ENCODE data around the gene GRIK4. TPM values are rescaled to one million over a fixed set of nuclear protein-coding genes. Genes with fewer than 3 reads are reported as not detected.

Gene GRIK4
- polyA plus RNA-seq, 2 donors, result 0.09 to 0.12 TPM

DNA sequence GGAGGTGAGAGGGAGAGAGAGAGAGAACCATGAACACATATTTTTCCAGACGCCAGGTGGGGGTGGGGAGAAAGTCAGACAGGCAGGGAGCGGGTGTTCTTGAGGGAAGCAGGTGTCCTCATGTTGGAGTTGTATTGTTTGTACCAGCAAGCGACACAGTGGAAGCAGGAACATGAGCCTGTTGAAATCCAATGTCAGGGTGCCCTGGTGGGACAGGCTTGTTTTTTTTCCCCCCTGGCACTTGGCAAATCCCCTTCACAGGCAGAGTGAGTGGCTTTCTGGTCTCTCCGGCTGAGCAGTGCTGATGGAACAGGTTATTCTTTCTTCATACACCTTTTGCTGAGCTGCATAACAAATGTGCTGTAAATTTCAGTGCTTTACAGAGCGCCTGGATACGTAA lies 125.6 kb downstream of the GRIK4 start:
- Histone ChIP-seq H3K36me3 (ENCODE audit: control insufficient read depth in 2 of 2, insufficient read depth in 2 of 2, low read length in 1 of 2) (no peaks in the 10 kb centered on the region), H3K4me3 (ENCODE audit: low read depth in 1 of 2, low read length in 2 of 2) (no peak overlapping the region), H3K27ac (ENCODE audit: low read depth in 2 of 2, low read length in 1 of 2) (no peak overlapping the region), H3K9me3 (ENCODE audit: control insufficient read depth in 2 of 2, insufficient read depth in 1 of 2, low read depth in 1 of 2, low read length in 1 of 2) (no peaks in the 10 kb centered on the region), H3K4me1 (ENCODE audit: control insufficient read depth in 2 of 2, insufficient read depth in 2 of 2, low read length in 1 of 2) (peaks cover 0 to 2% of the 10 kb centered on the region in 2 donors), H3K27me3 (ENCODE audit: control insufficient read depth in 1 of 2, insufficient read depth in 2 of 2, low read length in 2 of 2) (no peaks in the 10 kb centered on the region)
- 63 to 71% methylated on average over 6 of the region's 6 CpGs for WGBS, 2 donors

GRCh38 chr11:120642196-120642894 lies 130.8 kb downstream of the GRIK4 start:
- H3K36me3 ChIP-seq (ENCODE audit: control insufficient read depth in 2 of 2, insufficient read depth in 2 of 2, low read length in 1 of 2), result no peaks in the 10 kb centered on the region
- no peaks in the 10 kb centered on the region for H3K27me3 ChIP-seq (ENCODE audit: control insufficient read depth in 1 of 2, insufficient read depth in 2 of 2, low read length in 2 of 2)
- WGBS, 2 donors, result 83 to 86% methylated on average over 10 of the region's 10 CpGs
- no peak overlapping the region for H3K4me3 ChIP-seq (ENCODE audit: low read depth in 1 of 2, low read length in 2 of 2)
- no peaks in the 10 kb centered on the region for H3K9me3 ChIP-seq (ENCODE audit: control insufficient read depth in 2 of 2, insufficient read depth in 1 of 2, low read depth in 1 of 2, low read length in 1 of 2)
- no peak overlapping the region for H3K27ac ChIP-seq (ENCODE audit: low read depth in 2 of 2, low read length in 1 of 2)
- H3K4me1 ChIP-seq (ENCODE audit: control insufficient read depth in 2 of 2, insufficient read depth in 2 of 2, low read length in 1 of 2), result peaks cover 0 to 4% of the 10 kb centered on the region in 2 donors

DNA sequence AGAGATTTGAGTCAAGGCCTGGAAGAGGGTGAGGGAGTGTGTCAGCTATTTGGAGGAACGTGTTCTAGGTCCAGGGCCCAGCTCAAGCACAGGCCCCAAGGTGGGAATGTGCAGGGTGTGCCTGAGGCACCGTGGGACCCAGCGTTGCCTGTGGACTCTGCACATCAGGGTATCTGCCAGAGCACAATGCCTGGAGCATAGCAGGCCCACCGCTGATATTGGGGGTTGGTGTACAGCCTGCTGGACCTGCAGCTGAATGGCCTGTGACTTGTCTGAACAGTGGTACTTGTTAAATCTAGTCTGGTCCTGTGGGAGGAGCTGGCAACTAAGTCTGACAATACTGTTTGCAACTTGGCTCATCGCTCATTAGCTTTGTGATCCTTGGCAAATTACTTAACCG lies 131.7 kb downstream of the GRIK4 start:
- Histone ChIP-seq H3K27ac (ENCODE audit: low read depth in 2 of 2, low read length in 1 of 2) (no peak overlapping the region), H3K27me3 (ENCODE audit: control insufficient read depth in 1 of 2, insufficient read depth in 2 of 2, low read length in 2 of 2) (no peaks in the 10 kb centered on the region), H3K4me1 (ENCODE audit: control insufficient read depth in 2 of 2, insufficient read depth in 2 of 2, low read length in 1 of 2) (peaks cover 0 to 4% of the 10 kb centered on the region in 2 donors), H3K4me3 (ENCODE audit: low read depth in 1 of 2, low read length in 2 of 2) (no peak overlapping the region), H3K36me3 (ENCODE audit: control insufficient read depth in 2 of 2, insufficient read depth in 2 of 2, low read length in 1 of 2) (no peaks in the 10 kb centered on the region), H3K9me3 (ENCODE audit: control insufficient read depth in 2 of 2, insufficient read depth in 1 of 2, low read depth in 1 of 2, low read length in 1 of 2) (no peaks in the 10 kb centered on the region)
- 55 to 59% methylated on average over 6 of the region's 6 CpGs for WGBS, 2 donors

GRCh38 chr11:120645639-120646038 lies 134.1 kb downstream of the GRIK4 start:
- Histone ChIP-seq H3K4me3 (ENCODE audit: low read depth in 1 of 2, low read length in 2 of 2) (no peak overlapping the region), H3K4me1 (ENCODE audit: control insufficient read depth in 2 of 2, insufficient read depth in 2 of 2, low read length in 1 of 2) (peaks cover 0 to 4% of the 10 kb centered on the region in 2 donors), H3K27ac (ENCODE audit: low read depth in 2 of 2, low read length in 1 of 2) (no peak overlapping the region), H3K9me3 (ENCODE audit: control insufficient read depth in 2 of 2, insufficient read depth in 1 of 2, low read depth in 1 of 2, low read length in 1 of 2) (no peaks in the 10 kb centered on the region), H3K36me3 (ENCODE audit: control insufficient read depth in 2 of 2, insufficient read depth in 2 of 2, low read length in 1 of 2) (no peaks in the 10 kb centered on the region), H3K27me3 (ENCODE audit: control insufficient read depth in 1 of 2, insufficient read depth in 2 of 2, low read length in 2 of 2) (no peaks in the 10 kb centered on the region)
- WGBS, 2 donors, result 44 to 55% methylated on average over 12 of the region's 12 CpGs

DNA sequence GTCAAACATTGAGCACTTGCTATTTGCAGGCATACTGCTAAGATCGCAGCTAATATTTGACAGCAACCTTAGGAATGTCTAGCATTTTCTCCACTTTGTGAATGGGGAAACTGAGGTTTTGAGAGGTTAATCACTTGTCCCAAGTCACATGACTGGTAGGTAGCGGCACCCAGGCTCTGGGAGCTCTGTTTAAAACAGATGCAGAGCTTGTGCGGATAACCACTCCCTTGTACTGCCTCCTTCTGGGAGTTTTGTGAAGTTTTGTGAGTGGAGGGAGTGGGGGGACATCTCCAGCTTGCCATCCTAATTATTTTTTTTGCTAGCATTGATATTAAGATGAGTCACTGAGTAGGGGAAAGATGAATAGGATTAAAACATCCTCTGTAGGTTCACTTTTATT lies 134.7 kb downstream of the GRIK4 start:
- 75 to 90% methylated on average over 3 of the region's 3 CpGs for WGBS, 2 donors
- Histone ChIP-seq H3K27ac (ENCODE audit: low read depth in 2 of 2, low read length in 1 of 2) (no peak overlapping the region), H3K27me3 (ENCODE audit: control insufficient read depth in 1 of 2, insufficient read depth in 2 of 2, low read length in 2 of 2) (no peaks in the 10 kb centered on the region), H3K4me1 (ENCODE audit: control insufficient read depth in 2 of 2, insufficient read depth in 2 of 2, low read length in 1 of 2) (peaks cover 0 to 4% of the 10 kb centered on the region in 2 donors), H3K9me3 (ENCODE audit: control insufficient read depth in 2 of 2, insufficient read depth in 1 of 2, low read depth in 1 of 2, low read length in 1 of 2) (no peaks in the 10 kb centered on the region), H3K36me3 (ENCODE audit: control insufficient read depth in 2 of 2, insufficient read depth in 2 of 2, low read length in 1 of 2) (no peaks in the 10 kb centered on the region), H3K4me3 (ENCODE audit: low read depth in 1 of 2, low read length in 2 of 2) (no peak overlapping the region)

- Histone ChIP-seq H3K27me3 (ENCODE audit: control insufficient read depth in 1 of 2, insufficient read depth in 2 of 2, low read length in 2 of 2) (no peaks in the 10 kb centered on the region), H3K4me1 (ENCODE audit: control insufficient read depth in 2 of 2, insufficient read depth in 2 of 2, low read length in 1 of 2) (peaks cover 0 to 4% of the 10 kb centered on the region in 2 donors), H3K9me3 (ENCODE audit: control insufficient read depth in 2 of 2, insufficient read depth in 1 of 2, low read depth in 1 of 2, low read length in 1 of 2) (peaks cover 0 to 2% of the 10 kb centered on the region in 2 donors), H3K27ac (ENCODE audit: low read depth in 2 of 2, low read length in 1 of 2) (no peak overlapping the region), H3K4me3 (ENCODE audit: low read depth in 1 of 2, low read length in 2 of 2) (no peak overlapping the region), H3K36me3 (ENCODE audit: control insufficient read depth in 2 of 2, insufficient read depth in 2 of 2, low read length in 1 of 2) (no peaks in the 10 kb centered on the region)
- WGBS, 2 donors, result 87% methylated on average over 12 of the region's 12 CpGs
Observed at GRCh38 chr11:120647681-120648080, 136.1 kb downstream of the GRIK4 start.

DNA sequence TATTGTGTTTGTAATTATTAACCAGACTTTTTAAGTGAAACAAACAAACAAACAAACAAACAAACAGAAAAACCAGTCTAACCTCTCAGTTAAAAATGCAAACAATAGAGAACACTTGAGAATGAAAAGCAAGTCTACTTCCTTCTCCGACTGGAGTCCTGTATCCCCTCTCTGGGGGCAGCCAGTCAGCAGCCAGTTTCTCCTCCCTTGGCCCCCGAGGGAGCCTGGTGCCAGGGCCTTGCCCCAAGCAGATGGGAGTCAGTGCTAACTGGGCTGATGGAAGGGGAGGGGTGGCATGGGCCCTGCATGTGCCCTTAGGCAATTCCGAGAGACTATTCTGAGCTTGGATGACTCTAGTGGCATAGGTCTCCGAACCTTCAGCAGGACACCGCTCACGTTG lies 137.2 kb downstream of the GRIK4 start:
- Histone ChIP-seq H3K36me3 (ENCODE audit: control insufficient read depth in 2 of 2, insufficient read depth in 2 of 2, low read length in 1 of 2) (no peaks in the 10 kb centered on the region), H3K9me3 (ENCODE audit: control insufficient read depth in 2 of 2, insufficient read depth in 1 of 2, low read depth in 1 of 2, low read length in 1 of 2) (peaks cover 0 to 2% of the 10 kb centered on the region in 2 donors), H3K27me3 (ENCODE audit: control insufficient read depth in 1 of 2, insufficient read depth in 2 of 2, low read length in 2 of 2) (no peaks in the 10 kb centered on the region), H3K4me1 (ENCODE audit: control insufficient read depth in 2 of 2, insufficient read depth in 2 of 2, low read length in 1 of 2) (no peaks in the 10 kb centered on the region), H3K4me3 (ENCODE audit: low read depth in 1 of 2, low read length in 2 of 2) (no peak overlapping the region), H3K27ac (ENCODE audit: low read depth in 2 of 2, low read length in 1 of 2) (no peak overlapping the region)
- 73 to 76% methylated on average over 6 of the region's 6 CpGs for WGBS, 2 donors

DNA sequence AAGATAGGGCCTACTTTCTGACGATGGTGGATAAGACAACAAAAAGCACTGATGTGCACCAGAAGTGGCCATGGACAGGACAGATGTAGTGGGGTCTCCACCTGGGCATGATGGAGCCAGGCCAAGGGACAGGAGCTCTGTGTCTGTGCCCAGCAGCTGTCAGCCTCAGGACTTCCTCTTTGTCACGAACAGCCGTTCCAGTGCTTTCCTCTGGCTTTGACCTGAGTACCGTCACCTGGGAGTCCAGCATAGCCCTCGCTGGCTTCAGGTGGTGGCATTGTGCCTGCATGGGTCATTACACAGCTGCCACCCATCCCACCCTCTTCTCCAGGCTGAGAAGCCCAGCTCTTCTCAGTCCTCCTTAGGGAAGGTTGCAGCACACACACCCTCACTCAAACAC lies 137.8 kb downstream of the GRIK4 start:
- Histone ChIP-seq H3K4me3 (ENCODE audit: low read depth in 1 of 2, low read length in 2 of 2) (no peak overlapping the region), H3K9me3 (ENCODE audit: control insufficient read depth in 2 of 2, insufficient read depth in 1 of 2, low read depth in 1 of 2, low read length in 1 of 2) (peaks cover 0 to 2% of the 10 kb centered on the region in 2 donors), H3K27ac (ENCODE audit: low read depth in 2 of 2, low read length in 1 of 2) (no peak overlapping the region), H3K4me1 (ENCODE audit: control insufficient read depth in 2 of 2, insufficient read depth in 2 of 2, low read length in 1 of 2) (no peaks in the 10 kb centered on the region), H3K36me3 (ENCODE audit: control insufficient read depth in 2 of 2, insufficient read depth in 2 of 2, low read length in 1 of 2) (no peaks in the 10 kb centered on the region), H3K27me3 (ENCODE audit: control insufficient read depth in 1 of 2, insufficient read depth in 2 of 2, low read length in 2 of 2) (no peaks in the 10 kb centered on the region)
- WGBS, 2 donors, result 61 to 68% methylated on average over 4 to 5 of the region's 5 CpGs

GRCh38 chr11:120651396-120651795 lies 139.8 kb downstream of the GRIK4 start:
- Histone ChIP-seq H3K9me3 (ENCODE audit: control insufficient read depth in 2 of 2, insufficient read depth in 1 of 2, low read depth in 1 of 2, low read length in 1 of 2) (peaks cover 0 to 2% of the 10 kb centered on the region in 2 donors), H3K4me3 (ENCODE audit: low read depth in 1 of 2, low read length in 2 of 2) (no peak overlapping the region), H3K27ac (ENCODE audit: low read depth in 2 of 2, low read length in 1 of 2) (no peak overlapping the region), H3K36me3 (ENCODE audit: control insufficient read depth in 2 of 2, insufficient read depth in 2 of 2, low read length in 1 of 2) (no peaks in the 10 kb centered on the region), H3K4me1 (ENCODE audit: control insufficient read depth in 2 of 2, insufficient read depth in 2 of 2, low read length in 1 of 2) (no peaks in the 10 kb centered on the region), H3K27me3 (ENCODE audit: control insufficient read depth in 1 of 2, insufficient read depth in 2 of 2, low read length in 2 of 2) (no peaks in the 10 kb centered on the region)
- 77 to 83% methylated on average over 3 of the region's 3 CpGs for WGBS, 2 donors

GRCh38 chr11:120651836-120652235 lies 140.3 kb downstream of the GRIK4 start:
- Histone ChIP-seq H3K9me3 (ENCODE audit: control insufficient read depth in 2 of 2, insufficient read depth in 1 of 2, low read depth in 1 of 2, low read length in 1 of 2) (peaks cover 0 to 2% of the 10 kb centered on the region in 2 donors), H3K36me3 (ENCODE audit: control insufficient read depth in 2 of 2, insufficient read depth in 2 of 2, low read length in 1 of 2) (no peaks in the 10 kb centered on the region), H3K27ac (ENCODE audit: low read depth in 2 of 2, low read length in 1 of 2) (no peak overlapping the region), H3K4me1 (ENCODE audit: control insufficient read depth in 2 of 2, insufficient read depth in 2 of 2, low read length in 1 of 2) (no peaks in the 10 kb centered on the region), H3K4me3 (ENCODE audit: low read depth in 1 of 2, low read length in 2 of 2) (no peak overlapping the region), H3K27me3 (ENCODE audit: control insufficient read depth in 1 of 2, insufficient read depth in 2 of 2, low read length in 2 of 2) (no peaks in the 10 kb centered on the region)
- WGBS, 2 donors, result 78 to 80% methylated on average over 6 of the region's 6 CpGs
